Measurements from ENCODE around the gene KLRF2.
"Not testable (repeated sequence)": the region's sequence is repeated elsewhere in the genome, so short reads cannot be mapped to it uniquely, and the experiment has no call there.

The KLRF2 gene

GRCh38 chr12:9881246-9881645 lies at the start of gene KLRF2:
TSS of gene KLRF2 (plus strand) at chr12:9881489. CDS start at chr12:9881596, 107 bp downstream.
- DNase-seq: no peak

DNA sequence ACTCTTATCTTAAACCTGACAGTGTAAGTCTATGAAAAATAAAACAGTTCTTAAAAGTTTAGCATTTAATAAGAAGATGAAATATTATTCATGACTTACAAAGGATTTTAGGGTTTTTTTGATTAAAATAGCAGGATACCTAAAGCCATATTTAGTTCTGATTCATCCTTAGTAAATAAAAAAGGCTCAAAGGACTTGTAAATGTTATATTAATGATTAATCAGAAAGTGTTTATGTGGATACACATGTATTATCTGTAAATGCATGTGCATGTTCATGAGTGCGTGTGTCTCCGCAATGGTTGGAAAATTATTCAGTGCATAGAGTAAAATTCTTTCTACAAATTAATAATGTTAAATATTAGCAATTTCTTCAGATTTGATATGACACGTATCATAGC lies 49.6 kb upstream of the KLRF2 start:
- DNase-seq: no peak

DNA sequence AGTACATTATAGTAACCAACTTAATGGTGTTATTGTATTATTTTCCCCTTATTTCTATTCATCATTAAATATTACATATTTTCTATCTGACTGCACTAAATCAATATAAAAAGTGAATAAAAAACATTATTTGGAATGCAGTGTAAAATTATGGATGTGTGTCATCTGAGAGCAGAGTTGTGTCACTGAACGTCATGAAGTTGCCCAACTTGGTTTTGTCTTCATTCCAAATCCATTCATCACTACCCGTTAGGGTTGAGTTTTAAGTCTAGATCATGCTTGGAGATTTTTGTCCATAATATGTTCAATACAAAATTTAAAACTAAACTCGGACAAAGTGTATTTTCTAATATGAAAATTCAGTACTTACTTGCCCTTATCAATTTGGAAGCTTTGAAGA lies 37.9 kb upstream of the KLRF2 start:
- DNase-seq: no peak

DNA sequence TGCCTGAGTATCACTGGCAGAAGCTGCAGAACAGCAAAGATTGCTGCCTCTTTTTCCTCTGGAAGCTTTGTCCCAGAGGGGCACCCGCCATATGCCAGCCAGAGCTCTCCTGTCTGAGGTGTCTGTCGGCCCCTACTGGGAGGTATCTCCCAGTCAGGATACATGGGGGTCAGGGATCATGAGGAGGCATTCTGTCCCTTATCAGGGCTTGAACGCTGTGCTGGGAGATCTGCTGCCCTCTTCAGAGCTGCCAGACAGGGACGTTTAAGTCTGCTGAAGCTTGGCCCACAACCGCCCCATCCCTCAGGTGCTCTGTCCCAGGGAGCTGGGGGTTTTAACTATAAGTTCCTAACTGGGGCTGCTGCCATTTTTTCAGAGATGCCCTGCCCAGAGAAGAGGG lies 32.4 kb upstream of the KLRF2 start:
- DNase-seq: no peak

DNA sequence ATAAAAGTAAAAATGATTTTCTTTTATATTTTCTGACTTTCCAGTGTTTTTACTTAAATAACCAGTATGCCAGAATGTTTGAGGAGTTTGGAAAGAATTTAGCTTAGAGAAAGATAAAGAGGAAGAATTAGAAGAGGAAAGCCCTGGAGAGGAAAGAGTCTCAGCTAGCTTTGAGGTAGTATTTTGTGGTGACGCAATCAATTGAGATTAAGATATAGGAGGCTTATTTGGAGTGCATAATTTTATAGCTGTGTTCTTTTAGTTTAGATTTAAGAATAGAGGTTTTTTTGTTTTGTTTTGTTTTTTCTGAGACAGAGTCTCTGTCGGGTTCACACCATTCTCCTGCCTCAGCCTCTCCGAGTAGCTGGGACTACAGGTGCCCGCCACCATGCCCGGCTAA lies 30.2 kb upstream of the KLRF2 start:
- peak; percentile 45 to 50 for DNase-seq

- no peak for DNase-seq
These were observed 29.4 kb upstream of the KLRF2 start for GRCh38 chr12:9851927-9852326.

GRCh38 chr12:9856151-9856550 lies 25.1 kb upstream of the KLRF2 start:
- DNase-seq: peak; percentile 60 to 73

DNA sequence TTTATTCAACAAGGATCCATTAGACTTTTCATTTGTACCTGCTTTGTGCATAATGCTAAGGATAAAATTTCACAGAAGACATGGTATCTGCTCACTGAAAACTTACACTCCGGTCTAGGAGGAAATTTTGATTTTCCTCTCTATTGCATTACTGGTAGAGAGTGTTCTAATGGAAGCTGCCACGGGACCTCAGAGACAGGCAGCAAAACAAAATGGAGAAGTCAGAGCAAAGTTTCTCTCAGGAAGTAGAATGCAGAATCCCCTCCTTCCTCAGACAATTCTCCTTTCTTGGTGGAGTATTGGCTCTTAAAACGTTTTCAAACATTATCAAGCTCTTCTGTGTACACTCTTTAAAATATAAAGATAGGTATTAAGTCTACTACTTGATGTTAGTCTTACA lies 24.4 kb upstream of the KLRF2 start:
- DNase-seq: no peak

DNA sequence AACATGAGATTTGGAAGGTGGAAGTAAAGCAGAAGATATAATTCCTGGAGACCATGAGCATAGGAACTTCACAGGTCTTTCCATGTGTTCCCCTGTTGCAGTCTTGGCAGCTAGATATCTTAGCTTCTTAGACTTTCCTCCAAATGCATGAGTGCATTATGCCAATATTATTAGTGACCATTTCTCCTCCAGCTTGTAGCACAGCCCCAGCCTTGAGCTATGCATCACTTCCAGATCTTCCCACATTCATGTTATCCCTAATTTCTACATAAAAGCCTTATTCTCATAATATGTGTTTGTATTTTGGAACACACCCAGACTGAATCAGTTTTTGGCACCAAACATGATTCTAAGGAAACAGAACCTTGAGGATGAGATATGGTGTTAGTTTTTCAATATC lies 23.2 kb upstream of the KLRF2 start:
- DNase-seq: no peak

DNA sequence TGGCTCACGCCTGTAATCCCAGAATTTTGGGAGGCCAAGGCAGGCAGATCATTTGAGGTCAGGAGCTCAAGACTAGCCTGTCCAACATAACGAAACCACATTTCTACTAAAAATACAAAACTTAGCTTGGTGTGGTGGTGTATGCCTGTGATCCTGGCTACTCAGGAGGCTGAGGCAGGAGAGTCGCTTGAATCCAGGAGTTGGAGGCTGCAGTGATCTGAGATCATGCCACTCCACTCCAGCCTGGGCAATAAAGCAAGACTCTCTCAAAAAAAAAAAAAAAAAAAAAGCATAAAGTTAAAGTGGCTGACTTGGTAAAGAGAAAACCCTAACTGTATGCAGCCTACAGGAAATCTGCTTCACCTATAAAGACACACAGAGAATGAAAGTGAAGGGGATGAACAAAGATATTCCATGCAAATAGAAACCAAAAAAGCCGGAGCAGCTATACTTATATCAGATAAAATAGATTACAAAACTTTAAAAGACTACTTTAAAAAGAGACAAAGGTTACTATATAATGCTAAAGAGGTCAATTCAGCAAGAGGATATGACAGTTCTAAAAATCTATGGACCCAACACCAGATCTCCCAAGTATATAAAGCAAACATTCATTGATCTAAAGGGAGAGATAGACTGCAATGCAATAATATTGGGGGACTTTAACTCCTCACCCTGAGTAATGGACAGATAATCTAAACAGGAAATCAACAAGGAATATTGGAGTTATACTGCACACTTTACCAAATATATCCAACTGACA lies 16.2 kb upstream of the KLRF2 start:
- DNase-seq: no peak

GRCh38 chr12:9866860-9867269 lies 14.4 kb upstream of the KLRF2 start:
- peak in 1 of 2 experiments; percentile 22 for DNase-seq

- DNase-seq: peak in 1 of 2 experiments; percentile 23
These were observed 13.8 kb upstream of the KLRF2 start for GRCh38 chr12:9867531-9867930.

DNA sequence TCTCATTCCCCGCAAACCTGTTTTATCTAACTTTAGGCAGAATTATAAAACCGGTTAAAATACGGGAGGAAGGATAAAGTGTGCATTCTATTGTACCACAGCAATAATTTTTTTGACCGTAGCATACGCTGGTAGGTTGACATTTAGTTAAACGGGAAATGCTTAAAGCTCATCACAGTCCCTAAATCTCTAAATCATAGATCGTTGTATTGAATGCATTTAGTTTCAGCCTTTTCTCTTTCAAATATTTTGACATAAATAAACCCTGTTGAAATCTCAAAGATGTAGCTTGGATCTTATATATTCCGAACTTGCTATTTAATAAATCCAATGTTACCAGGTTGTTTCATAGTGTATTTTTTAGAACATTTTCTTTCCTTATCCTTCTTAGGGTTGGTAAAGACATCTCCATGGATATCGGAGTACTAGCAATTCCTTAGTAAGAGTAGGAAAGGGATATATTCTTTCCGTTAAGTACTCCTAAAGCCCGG lies 12.9 kb upstream of the KLRF2 start:
- peak; percentile 47 to 61 for DNase-seq

DNA sequence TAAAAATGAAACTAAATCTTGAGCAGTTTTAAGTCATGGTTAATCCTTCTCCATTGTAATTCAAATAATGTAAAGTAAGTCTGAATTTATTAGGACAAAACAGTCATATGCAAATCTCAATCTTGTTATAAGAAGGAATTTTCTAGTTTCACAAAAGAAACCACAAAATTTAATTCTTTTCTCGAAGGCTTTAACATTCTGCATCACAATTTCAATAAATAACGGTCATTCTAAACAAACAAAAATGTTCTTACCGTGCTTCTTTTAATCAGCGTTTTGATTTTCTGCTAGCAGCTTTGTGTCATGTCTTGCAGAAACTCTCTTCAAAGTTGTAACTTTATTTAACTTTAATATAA lies 12.4 kb upstream of the KLRF2 start:
- no peak for DNase-seq

DNA sequence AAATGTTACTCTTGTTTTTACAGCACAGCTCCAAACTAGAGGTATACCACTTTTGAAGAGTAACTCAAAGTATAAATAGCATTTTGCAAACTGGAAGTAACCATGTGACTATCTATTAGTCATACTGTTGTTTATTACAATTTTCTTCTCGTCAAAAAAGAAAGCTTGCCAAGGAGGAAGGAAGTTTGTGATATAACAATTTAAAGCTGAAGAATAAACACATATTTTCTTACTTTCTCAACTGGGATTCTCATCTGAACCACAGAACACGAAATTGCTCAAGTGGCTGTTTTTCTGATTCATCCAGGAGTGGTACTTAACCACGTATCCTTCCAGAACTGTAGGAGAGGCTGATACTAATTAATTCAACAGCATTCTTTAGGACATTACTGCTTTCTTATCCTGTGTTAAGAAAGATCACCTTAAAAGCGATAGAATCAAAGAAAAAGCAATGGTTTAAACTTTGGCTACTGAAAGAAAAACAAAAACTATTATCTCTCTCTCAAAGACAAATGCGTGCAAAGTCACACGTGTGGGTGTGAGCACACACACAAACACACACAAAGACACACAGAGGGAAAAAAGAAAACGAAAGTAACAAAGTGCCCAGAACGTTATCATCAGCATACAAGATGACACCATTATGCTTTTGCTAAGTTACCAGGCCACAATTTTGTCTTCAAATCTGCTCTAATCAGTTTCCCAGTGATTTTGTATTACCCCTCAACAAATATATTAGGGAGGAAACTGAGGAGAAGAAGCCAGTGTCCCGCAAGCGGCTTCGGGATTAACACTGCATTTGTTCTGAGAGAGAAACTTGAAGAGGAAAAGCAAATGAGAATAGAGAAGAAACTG lies 11.8 kb upstream of the KLRF2 start, which contains the start of gene CLEC2B:
Gene CLEC2B, minus strand, starts transcription at position 48 of the 855 bp plus-strand sequence.
- peak; percentile 69 to 82 for DNase-seq

DNA sequence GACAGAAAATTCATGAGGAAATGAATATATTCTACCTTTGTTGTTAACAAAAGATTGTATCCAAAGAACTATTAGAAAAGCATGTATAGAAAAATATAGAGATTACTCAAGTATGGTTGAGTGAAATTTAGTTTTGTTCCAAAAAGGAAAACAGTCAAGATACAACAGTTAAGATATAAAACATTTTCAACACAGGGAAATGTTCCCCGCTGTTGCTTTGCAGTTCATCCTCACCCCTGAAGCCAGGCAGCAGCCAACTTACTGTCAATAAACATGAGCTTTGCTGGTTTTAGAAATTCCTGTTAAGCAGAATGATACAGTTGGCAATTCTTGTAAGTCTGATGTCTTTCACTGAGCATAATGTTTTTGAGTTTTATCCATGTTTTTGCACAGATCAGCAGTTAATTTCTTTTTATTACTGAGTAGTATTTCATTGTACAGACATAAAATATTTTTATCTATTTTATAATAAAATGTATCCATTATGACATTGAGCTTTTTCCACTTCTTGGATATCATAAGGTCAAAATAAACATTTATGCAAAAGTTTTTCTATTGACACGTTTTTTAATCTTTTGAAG lies 10.9 kb upstream of the KLRF2 start:
- DNase-seq: peak in 1 of 2 experiments; percentile 24

- no peak for DNase-seq
These were observed 9.1 kb upstream of the KLRF2 start for GRCh38 chr12:9872162-9872561.

GRCh38 chr12:9872742-9873141 lies 8.5 kb upstream of the KLRF2 start:
- DNase-seq: no peak

- DNase-seq: not testable (repeated sequence)
These were observed 5.2 kb upstream of the KLRF2 start for GRCh38 chr12:9876120-9876519.

DNA sequence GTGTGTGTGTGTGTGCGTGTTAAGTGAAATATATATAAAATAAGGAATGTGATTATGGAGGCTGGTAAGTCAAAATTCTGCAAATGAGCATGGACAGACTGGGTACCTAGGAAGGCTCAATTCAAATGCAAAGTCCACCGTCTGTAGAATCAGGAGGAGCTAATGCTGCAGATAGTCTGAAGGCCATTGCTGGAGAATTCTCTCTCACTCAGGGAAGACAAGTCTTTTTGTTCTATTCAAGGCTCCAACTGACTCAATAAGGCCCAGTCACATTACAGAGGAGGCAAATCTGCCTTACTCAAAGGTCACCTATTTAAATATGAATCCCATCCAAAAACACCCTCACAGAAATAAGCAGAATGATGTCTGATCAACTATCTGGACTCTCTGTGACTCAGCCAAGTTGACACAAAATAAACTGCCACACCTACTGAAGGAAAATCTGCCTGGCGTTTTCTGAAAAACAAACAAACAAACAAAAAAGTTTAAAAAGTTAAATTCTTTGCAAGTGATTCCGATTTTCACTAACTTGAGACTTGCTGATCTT lies 684 bp upstream of the KLRF2 start:
- DNase-seq: no peak

GRCh38 chr12:9881988-9882387 lies 699 bp downstream of the KLRF2 start:
- no peak for DNase-seq

DNA sequence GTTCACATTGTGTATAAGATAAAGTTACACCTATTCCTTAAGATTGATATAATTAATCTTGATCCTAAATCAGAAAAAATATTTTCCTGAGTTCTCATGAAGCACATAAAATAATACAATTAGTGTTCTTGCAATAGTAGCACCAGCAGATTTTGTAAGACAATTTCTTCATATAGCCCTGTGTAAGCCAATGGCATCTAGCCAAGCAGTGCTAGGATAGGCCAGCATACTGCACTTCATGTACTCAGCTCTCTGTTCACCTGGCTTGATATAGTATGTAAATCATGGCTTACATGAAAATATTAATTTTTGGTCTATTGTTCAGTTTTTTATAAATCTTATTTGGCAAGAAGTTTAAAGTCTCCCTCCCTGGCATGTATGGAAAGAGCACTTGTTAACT lies 1.9 kb downstream of the KLRF2 start:
- DNase-seq: peak; percentile 60 to 70

GRCh38 chr12:9888665-9889273 lies 7.5 kb downstream of the KLRF2 start:
- no peak for DNase-seq
